ENCODE data around the gene STK32C. TPM values are rescaled to one million over a fixed set of nuclear protein-coding genes. Genes with fewer than 3 reads are reported as not detected.

Gene STK32C
- total RNA-seq, 1 donor from 2014 or later: 19.6 TPM

DNA sequence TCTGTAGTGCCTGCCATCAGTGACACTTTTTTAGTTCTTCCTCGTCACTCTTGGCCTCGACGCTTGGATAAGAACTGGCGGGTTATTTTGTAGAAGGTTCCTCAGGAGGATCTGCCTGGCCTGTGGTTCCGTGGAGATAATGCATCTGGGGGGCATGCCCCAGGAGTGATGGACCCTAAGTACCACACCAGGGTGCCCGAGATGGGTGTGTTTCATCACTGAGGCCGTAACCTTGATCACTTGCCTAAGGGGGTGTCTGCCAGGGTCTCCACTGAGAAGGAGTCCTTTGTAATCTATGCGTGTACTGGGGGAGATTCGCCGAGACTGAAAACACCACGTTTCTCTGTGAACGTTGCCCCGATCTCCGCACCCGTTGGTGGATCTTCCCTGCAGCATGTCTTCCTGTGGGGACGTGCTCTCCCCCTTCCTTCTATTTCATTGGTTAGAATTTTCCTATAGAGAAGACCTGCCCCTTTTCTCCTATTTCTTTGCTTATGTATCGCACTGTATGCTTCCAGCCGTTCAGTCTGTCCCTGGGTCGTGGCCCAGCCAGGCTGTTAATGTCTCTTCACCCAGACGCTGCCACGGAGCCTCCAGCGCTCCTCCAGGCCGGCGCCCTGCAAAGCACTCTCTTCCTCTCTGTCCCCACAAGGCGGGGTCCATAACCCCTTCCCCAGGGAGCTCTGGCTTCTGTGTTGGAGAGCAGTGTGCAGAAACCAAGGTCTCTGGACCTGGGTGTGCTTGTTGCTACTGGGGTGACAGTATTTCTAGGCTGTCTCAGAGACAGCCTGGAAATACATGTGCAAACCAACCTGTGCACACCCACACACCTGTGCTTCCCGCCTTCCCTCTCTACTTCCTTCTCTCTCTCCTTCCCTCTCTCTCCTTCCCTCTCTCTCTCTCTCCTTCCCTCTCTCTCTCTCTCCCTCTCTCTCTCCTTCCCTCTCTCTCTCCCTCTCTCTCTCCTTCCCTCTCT lies 135.4 kb downstream of the STK32C start:
- DNase-seq (ENCODE audit: low read depth, low spot score): no peak
- H3K4me1 Mint-ChIP-seq: peaks cover 22% of the 10 kb centered on the region
- H3K9me3 Mint-ChIP-seq: peaks cover 4% of the 10 kb centered on the region
- no peak overlapping the region for H3K4me3 Mint-ChIP-seq
- peaks cover 43% of the 10 kb centered on the region for H3K27me3 Mint-ChIP-seq (ENCODE audit: low read depth)
- H3K27ac Mint-ChIP-seq (ENCODE audit: unreplicated experiment): no peak overlapping the region
- H3K36me3 Mint-ChIP-seq (ENCODE audit: low read depth): no peaks in the 10 kb centered on the region
- TF ChIP-seq, protein P1, sequence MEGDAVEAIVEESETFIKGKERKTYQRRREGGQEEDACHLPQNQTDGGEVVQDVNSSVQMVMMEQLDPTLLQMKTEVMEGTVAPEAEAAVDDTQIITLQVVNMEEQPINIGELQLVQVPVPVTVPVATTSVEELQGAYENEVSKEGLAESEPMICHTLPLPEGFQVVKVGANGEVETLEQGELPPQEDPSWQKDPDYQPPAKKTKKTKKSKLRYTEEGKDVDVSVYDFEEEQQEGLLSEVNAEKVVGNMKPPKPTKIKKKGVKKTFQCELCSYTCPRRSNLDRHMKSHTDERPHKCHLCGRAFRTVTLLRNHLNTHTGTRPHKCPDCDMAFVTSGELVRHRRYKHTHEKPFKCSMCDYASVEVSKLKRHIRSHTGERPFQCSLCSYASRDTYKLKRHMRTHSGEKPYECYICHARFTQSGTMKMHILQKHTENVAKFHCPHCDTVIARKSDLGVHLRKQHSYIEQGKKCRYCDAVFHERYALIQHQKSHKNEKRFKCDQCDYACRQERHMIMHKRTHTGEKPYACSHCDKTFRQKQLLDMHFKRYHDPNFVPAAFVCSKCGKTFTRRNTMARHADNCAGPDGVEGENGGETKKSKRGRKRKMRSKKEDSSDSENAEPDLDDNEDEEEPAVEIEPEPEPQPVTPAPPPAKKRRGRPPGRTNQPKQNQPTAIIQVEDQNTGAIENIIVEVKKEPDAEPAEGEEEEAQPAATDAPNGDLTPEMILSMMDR (conservative IDR thresholded peaks at IDR 0.05): no peak

DNA sequence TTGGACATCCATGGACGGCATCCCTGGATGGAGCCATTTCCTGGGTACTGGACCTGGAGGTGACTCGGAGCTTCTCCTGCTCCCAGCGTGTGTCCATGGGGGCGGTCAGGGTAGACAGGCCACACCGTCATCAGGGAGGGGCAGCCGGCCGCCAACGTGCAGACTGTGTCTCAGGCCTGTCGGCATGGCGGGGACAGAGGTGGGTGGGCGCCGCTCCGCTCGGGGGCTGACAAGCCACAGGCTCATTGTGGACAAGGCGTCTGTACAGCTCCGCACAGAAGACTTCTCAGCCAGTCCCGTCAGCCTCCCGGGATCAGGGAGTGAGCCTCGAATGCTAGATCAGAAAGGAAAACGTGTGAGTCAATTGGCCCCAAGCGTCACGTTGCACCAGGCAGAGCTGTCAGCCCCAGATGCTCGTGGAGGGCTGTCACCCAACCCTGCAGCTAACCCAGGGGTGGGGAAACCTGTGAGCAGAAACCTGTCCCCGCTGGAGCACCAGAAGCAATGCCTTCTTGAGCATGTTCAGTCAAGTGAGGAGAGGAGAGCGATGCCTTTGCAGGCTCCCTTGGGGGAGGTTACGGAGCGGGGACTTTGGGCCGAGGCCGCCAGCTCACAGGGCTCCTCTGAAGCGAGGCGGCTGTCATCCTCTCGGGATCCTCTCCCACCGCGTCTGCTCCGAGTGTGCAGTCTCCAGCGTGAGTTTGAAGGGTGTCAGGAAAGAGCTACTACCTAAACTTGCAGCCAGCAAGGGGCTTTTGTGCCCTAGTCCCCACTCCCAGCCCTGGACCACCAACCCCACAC lies 137.0 kb downstream of the STK32C start:
- Mint-ChIP-seq H3K27me3 (ENCODE audit: low read depth) (peaks cover 30% of the 10 kb centered on the region), H3K27ac (ENCODE audit: unreplicated experiment) (no peak overlapping the region), H3K4me3 (no peak overlapping the region), H3K9me3 (peaks cover 4% of the 10 kb centered on the region), H3K4me1 (peaks cover 6% of the 10 kb centered on the region), H3K36me3 (ENCODE audit: low read depth) (no peaks in the 10 kb centered on the region)
- TF ChIP-seq, protein P1 (conservative IDR thresholded peaks at IDR 0.05): no peak
- DNase-seq (ENCODE audit: low read depth, low spot score): no peak

DNA sequence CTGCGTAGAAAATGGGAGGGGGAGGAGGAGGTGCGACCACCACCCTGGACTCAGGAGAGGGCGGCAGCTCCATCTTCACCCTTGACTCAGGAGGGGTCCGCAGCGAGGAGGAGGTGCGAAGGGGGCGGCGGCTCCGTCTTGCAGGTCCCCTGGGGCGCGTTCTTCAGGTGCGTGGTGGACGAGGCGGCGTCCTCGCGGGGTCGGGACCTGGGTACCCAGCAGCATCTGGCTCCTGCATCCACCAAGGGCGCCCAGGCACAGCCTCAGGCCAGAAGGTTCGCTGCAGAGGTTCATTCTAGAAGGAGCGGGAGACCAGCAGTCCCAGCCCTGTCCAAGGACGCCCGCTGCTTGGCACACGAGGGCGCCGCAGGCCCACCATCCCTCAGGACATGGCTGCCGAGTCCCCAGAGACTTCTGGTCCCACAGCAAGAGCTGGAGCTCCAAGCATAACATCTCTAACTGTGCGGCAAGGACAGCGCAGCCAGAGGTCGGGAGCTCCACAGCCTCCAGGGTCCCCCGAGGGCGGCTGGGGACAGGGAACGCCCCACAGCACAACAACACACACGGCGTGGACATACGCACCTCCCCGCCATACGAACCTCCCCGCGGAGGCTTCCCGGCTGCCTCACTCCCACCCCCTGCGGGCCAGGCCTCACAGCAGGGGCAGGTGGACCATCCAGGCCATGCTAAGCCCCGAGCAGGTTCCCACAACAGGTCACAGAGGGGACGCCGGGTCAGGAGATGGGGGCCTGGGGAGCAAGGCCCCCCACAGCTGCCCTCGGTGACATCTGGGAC lies 137.8 kb downstream of the STK32C start:
- peaks cover 4% of the 10 kb centered on the region for H3K9me3 Mint-ChIP-seq
- no peaks in the 10 kb centered on the region for H3K36me3 Mint-ChIP-seq (ENCODE audit: low read depth)
- H3K27me3 Mint-ChIP-seq (ENCODE audit: low read depth): peaks cover 22% of the 10 kb centered on the region
- no peaks in the 10 kb centered on the region for H3K4me1 Mint-ChIP-seq
- no peak for DNase-seq (ENCODE audit: low read depth, low spot score)
- TF ChIP-seq, protein P1 (conservative IDR thresholded peaks at IDR 0.05): no peak
- no peak overlapping the region for H3K27ac Mint-ChIP-seq (ENCODE audit: unreplicated experiment)
- H3K4me3 Mint-ChIP-seq: no peak overlapping the region

DNA sequence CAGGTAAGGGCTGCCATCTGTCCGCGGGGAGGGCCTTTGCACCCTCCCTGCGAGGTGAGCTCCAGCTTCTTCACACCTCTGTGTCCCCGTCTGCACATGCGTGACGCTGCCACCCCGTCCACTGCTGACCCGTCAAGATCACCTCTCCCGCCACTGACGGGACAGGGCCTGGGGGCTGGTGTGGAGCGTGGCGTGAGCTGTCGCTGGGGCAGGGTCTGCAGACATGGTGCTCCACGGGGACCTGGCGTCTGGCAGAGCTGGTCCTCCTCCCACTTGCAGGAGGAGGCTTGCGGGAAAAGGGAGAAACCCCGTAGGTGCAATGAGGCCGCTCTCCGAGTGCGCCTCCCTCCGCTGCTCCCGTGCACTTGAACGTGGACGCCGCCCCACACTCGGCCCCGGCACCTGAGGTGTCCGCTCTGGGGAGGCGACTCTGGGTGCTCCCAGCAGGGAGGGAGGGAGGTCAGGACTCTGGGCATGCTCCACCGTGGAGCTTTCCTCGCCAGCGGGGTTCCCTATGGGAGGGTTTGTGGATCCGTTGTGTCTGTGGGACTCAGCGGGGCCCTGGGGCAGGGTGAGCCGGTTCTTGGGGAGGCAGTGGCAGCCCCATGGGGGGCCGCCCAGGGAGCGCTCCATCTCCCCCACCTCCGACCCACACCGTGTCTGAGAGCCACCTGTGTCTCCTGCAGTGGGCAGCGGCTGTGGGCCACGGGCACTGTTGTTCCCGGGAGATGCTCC lies 138.6 kb downstream of the STK32C start:
- peaks cover 18% of the 10 kb centered on the region for H3K27me3 Mint-ChIP-seq (ENCODE audit: low read depth)
- TF ChIP-seq, protein P1 (conservative IDR thresholded peaks at IDR 0.05): no peak
- H3K27ac Mint-ChIP-seq (ENCODE audit: unreplicated experiment): no peak overlapping the region
- peaks cover 4% of the 10 kb centered on the region for H3K9me3 Mint-ChIP-seq
- H3K36me3 Mint-ChIP-seq (ENCODE audit: low read depth): no peaks in the 10 kb centered on the region
- peaks cover 4% of the 10 kb centered on the region for H3K4me1 Mint-ChIP-seq
- DNase-seq (ENCODE audit: low read depth, low spot score): no peak
- no peak overlapping the region for H3K4me3 Mint-ChIP-seq

Data from neural crest cell (in vitro differentiated cells).